HTR-8/SVneo (cell line): ENCODE data around the gene PIK3C2G.
"Not testable (repeated sequence)": the region's sequence is repeated elsewhere in the genome, so short reads cannot be mapped to it uniquely, and the experiment has no call there.

Experiments
- DNase-seq: peaks from one replicate; pipeline ENCODE4 v3.0.0; 2011; ENCODE audit warnings: low spot score, mixed read lengths; ENCODE audit not compliant: insufficient read length
- FAIRE-seq: peaks from 2 replicates; lab custom pipeline; 2011; peaks lifted over from hg19 to GRCh38; lab: Jason Lieb, UNC

Gene PIK3C2G

DNA sequence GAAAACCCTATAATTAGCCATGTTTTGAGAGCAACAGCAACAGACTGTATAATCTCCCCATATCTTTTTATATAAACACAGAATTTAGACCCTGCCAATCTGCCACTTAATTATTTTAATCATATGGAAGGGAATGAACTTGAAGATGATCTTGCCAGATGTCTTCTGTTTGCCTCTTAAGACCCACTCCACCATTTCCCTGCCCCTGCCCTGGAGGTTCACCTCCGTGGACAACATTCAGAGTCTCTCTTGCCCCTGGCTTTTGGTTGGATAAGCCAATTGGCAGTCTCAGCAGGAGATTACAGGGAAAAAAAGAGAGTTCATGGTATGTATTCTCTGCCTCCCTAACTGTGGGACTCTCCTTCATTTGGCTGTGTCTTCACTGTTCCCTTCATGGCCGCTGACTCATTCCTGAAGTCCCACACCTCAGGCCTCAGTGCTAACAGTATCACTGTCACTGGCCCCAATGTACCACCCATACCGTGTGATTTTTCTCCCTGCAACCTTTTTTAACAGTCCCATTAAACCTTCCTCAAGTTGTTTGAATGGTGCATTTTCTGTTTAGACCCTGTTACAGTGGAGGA is 184.8 kb downstream of the PIK3C2G start:
- FAIRE-seq = no peak
- DNase-seq = no peak

DNA sequence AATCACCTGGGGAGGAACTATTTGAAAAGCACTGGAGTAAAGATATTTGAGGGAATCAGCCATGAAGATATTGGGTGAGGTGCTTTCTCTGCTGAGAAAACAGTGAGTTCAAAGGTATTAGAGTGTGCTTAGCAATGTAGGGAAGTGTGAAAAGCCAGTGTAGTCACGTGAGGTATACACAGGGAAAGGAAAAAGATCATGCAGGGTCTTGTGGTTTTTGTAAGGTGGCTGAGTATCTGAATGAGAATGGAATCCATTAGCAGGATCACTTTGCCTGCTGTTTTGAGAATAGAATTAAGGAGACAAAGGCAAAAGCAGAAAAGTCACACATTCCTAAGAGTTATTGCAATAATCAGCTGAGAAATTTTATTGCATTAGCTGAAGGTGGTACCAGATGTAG is 193.0 kb downstream of the PIK3C2G start:
- FAIRE-seq = no peak
- DNase-seq = no peak

DNA sequence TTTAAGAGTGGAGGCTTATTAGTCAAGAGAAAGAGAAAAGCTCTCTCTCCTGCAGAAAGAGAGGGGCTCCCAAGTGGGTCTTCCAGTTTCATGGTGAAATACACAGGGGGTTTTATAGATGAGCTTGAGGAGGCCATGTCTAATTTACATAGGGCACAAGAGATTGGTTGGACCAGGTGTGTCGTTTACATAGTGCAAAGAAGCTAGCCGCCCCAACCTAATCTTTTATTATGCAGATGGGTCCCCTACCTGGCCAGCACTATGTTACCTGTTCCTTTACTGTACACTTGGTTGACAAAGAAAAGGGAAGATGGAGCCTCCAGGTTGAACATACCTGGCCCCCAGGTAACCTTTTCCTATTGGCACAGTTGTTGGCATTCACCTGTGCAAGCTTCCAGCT is 195.0 kb downstream of the PIK3C2G start:
- DNase-seq (no peak), FAIRE-seq (no peak)

DNA sequence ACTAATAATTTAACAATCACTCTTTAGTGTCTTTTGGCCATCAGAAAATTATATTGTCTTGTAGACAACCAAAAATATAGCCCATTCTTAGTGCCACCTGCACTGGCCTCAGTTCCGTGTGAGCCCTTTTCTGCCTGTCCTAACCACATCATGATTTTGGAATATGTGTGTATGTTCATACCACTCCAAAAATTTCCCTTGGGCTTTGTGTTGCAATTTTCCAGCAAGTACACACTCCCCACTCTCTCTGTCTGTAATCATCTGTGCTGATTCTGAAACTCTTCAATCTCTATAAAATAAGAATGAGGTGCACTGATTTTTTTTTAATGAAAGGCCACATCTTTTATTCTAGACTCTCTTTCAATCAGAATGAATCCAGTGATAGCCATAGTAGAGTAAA is 196.0 kb downstream of the PIK3C2G start:
- DNase-seq = no peak
- no peak for FAIRE-seq

DNA sequence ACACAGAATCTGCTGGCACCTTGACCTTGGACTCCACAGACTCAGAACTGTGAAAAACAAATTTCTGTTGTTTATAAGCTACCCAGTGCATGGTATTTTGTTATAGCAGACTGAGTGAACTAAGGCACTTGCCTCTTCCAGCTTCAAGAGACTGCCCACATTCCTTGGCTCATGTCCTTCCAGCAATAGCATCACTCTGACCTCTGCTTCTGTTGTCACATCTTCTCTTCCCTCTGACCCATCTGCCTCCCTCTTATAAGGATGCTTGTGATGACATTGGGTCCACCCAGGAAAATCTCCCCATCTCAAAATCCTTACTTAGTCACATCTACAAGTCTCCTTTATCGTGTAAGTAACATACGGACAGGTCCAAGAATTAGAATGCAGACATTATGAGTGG is 200.4 kb downstream of the PIK3C2G start:
- DNase-seq (no peak), FAIRE-seq (no peak)

DNA sequence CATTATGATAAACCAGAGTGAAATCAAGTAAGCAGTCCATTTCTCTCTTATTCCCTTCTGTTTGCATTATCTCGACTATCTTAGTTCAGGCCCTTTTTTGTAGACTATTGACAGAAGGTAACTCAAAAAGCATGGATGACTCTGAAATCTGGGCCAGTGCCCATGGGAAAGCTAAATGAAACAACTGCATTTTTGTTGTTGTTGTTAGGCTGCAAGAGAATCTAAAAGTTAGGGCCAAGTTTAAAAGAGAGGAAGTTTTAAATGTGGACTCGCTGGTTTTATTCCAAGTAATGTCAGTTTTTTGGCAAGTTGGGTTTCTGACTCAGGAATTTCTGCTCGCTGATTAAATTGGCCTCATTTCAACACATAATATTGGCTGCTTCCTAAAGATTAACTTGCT is 201.1 kb downstream of the PIK3C2G start:
- DNase-seq (no peak), FAIRE-seq (no peak)

DNA sequence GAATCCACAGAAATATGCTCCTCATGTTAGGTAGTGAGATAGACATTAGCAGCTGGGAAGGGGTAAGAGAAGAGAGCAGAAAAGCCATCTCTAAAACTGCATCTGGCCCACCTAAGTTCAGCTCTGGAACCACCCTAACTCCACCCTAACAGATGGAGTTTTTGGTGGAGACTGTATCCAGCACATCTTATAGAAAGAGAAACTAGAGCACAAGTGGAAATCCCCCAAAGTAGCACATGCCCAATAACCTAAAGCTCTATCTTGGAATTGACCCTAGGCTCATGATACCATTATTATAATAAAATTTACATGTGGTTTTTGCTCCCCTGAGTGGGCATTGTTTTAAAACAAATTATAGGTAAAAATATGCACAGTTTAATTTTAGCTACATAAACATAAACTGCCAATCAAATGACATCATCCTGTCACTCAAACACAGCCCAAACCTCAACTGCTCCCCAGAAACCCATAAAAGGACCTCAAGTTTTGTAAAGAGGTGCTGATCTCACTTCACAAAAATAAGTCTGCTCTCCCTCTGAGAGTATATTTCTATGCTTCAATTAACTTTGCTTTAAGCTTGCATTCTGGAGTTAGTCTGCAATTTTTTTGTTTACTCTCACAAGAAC is 206.4 kb downstream of the PIK3C2G start:
- FAIRE-seq (no peak), DNase-seq (no peak)

DNA sequence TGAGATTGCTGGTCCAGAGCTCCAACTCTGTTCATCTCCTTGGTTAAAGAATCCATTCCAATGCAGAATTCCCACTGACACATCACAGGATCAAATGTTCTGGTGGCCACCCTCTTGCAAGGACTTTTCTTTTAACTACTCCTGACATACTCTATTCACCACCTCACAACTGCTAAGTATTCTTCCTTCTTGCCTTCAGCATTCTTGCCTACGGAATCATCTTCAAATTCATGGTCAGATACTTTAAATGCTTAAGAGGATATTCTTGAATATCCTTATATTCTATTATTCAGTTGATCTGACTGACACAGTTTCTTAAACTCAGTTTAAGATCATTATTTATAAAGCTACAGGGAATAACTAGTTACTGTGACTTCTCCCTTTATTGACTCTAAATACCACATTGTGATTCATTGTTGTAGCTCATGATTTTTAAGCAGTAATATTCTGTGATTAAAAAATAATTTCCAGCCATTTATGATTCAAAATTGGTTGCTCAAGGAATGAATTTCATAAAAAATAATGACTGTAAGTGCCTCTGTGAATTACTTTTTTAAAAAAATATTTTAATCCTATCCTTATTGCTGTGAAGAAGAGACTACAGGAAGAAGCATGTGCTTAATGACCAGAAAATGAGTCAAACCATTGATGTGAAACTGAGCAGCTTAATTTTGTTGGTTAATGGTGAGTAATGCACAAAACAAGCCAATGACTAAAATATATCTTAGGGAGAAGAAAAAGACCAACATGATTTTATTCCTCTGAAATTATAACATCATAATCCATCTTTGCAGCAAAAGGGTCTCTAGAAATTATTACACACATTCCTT is 207.1 kb downstream of the PIK3C2G start:
- no peak for DNase-seq

DNA sequence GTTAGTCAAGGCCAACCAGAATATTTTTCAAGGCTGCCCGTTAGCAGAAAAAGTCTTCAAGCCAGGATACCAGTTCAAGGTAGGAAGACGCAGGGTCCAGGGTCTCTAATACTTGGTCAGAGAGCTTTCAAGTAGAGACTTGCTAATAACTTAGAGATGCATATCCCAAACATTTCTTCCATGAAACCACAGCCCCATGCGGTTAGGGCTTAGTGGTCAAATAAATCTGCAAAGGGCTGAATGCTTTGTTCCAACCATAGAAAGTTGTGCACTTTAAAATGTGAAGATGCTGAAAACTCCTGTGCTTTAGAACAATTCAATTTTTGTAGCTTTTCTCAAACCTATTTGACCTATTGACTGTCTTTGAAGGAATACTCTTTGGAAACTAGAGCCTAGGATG is 208.9 kb downstream of the PIK3C2G start:
- DNase-seq = no peak
- FAIRE-seq = no peak

More for the DNA sequence above, 207.1 kb downstream of the PIK3C2G start:
- no peak for FAIRE-seq

DNA sequence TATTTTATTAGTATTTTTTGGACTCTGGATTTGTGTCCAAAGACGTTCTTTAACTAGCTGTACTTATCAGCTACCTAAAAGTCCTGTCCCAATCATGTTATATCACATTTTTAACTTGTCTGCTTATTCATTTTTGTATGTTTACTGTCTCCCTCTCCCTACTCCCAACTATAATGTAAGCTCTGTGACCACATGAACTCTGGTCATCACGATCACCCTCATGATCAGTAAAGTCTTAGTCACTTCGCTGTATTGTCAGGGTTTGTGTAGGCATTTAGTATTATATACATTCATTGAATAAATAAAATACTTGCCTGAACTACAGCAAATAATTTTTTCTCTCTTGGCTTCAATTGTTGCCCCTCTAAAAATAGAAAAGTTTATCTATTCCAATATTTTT is 211.0 kb downstream of the PIK3C2G start:
- DNase-seq (no peak), FAIRE-seq (no peak)

DNA sequence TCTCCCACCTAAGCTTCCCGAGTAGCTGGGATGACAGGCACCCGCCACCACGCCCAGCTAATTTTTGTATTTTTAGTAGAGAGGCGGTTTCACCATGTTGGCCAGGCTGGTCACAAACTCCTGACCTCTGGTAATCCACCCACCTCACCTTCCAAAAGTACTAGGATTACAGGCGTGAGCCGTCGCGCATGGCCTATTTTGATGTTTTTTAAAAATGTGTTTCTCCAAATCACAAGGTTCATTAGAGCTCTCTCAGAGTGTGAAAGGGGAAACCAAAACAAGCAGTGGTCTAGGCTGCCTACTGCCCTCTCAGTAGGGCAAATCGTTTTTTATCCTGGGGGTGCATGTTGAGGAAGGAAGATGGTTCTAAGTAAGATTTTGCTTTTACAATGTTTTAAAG is 211.5 kb downstream of the PIK3C2G start:
- FAIRE-seq (no peak), DNase-seq (no peak)

DNA sequence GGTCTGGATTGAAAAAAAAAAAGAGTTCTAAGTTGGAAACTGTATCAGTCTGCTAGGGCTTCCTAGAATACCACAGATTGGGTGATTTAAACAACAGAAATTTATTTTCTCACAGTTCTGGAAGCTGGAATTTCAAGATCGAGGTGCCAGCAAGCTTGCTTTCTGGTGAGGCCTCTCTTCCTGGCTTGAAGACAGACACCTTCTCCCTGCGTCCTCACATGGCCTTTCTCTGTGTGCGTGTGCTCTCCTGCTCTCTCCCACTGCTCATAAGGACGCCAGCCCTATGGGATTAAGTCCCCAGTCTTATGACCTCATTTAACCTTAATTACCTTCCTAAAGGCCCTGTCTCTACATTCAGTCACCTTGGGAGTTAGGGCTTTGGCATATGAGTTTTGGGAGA is 215.5 kb downstream of the PIK3C2G start:
- no peak for DNase-seq
- FAIRE-seq = no peak

DNA sequence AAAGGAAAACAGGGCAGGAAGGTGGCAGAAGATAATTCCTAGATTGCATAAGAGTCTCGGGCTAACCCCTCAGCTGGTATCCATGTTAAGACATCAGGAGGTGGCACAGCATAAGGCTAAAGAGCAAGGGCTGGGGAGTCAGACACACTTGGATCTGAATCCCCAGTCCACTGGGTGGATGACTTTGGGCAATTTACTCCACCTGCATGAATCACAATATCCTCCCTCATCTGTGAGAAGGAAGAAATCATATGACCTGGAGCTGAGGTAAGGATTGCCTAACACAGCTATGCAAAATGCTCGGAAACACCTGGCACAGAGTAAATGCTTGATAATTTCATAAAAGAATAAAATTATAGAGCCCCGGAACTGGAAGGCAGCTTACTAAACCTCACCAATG is 217.9 kb downstream of the PIK3C2G start:
- DNase-seq (no peak), FAIRE-seq (no peak)

DNA sequence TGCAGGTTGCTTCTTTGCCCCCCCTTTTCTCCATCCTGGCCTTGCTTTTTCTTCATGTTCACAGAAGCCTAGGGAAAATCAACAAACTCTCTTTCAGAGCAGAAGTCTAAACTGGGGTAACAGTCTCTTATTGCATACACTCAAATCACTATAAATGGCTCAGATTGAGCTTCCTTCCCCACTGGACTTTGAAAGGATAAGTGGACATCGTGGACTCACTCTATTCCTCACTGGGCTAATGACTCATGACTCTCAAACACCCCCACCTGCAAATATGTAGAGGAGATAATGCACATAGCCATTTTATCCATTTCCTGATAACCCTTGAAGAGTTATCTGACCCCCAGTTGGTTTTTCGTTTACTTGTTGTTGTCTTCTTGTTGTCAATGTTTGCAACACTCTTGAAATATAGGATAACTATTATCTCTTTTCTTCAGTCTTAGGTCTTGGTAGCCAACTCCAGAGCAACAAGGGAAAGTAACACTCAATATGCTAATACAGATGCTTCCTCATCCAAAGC is 221.3 kb downstream of the PIK3C2G start:
- no peak for FAIRE-seq

DNA sequence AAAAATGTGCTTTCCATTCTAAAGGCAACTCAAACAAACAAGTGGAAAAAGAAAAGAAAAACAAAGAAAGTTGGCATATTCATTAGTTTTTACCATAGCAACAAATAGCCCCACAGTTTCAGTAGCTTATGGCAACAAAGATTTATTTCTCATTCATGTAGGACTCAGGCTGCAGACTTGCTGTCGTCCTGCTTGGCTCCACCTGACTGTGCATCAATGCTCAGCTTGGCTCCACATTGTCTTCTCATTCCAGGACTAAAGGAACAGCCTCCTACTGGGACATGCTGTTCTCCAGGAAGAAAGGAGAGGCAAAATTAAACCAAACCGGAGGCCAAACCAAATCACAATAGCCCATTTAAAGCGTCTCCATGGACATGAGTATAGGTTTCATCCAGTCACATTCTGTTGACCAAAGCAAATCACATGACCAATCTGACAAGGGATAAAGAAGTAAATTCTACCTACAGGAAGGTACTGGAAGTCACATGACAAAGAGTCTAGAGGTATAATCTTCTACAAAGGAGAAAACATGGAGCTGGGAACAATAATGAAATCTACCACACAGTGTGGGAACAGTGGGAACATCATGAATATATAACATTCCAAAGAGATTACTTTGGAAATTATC is 222.5 kb downstream of the PIK3C2G start:
- FAIRE-seq = no peak
- no peak for DNase-seq

More for the DNA sequence above, 221.3 kb downstream of the PIK3C2G start:
- DNase-seq = no peak

DNA sequence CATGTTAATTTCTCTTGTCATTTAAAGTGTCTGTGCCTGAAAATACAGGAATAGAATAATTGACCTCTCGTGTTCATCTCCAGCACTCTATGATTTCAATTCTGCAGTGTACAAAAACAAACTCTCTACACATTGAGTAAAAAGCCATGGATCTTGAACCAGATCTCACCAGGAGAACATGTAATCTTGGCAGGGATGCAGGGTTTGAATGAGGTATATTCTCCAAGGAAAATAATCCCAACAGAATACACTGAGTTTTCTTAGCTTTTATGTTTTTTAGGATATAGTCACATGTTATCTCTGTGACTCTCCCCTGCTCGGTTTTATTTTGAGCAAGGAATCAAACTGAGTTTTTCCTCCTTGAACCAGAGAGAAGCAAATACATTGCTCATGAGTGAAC is 224.7 kb downstream of the PIK3C2G start:
- FAIRE-seq (no peak), DNase-seq (no peak)

DNA sequence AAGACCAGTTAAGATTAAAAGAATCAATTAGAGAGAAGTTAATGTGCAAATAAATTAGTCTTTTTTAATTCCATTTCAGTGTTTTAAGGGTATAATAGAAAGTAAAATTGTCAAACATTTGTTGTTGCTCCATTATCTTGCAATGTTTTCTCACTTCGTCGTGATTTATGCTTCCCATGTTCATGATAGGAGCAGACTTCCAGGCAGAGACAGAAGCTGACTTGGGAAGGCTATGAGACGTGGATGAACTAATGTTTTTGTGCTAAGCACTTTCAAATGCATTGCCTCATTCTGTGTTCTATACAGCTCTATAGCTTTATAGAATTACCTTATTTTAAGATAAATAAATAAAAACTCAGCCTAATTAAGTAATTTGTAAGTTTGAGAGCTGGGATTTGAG is 226.2 kb downstream of the PIK3C2G start:
- FAIRE-seq (no peak), DNase-seq (no peak)

DNA sequence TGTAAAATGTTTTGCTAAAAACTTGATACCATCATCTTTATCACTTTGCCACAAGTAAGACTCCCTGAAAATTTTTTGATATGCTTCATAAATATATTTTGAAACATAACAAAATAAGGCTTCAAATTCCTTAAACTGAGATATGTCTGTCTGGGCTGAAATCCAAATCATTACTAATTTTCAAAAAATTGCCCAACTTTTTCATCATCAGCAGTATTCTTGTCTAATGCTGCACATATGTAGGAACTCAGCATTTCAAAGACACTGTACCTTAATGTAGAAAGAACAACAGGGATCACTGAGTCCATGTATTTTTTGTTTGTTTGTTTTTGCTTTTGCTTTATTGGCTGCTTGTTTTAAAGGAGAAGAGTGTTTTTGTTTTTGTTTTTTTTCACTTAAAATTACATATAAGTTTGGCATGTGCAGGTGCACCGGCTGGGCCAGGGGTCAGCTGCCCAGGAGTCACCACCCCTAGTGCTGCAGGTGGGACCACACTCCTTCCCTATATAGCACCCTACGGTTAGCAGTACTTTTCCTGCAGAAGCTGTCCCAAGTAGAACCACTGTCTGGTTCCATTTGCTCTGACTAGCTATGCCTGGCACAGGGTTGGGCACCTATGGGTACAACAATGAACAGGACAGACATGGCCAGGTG is 231.2 kb downstream of the PIK3C2G start:
- DNase-seq (no peak), FAIRE-seq (no peak)

DNA sequence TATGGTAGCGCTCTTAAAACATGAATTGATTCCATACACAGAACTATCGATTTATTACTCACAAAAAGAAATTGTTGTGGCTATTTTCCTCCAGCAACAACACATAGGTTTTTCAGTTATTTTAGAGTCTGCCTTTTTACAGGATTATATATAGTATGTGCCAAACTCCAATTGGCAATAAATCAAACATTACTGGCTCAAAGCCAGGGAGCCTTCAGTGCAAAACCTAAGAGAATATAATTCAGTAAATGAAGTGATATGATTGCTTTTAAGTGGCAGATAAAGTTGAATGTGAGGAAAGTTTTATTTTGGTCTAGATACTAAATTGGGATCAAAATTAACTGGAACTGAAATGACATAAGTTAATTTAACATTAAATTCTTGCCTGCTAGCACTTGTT is 234.8 kb downstream of the PIK3C2G start:
- FAIRE-seq (no peak), DNase-seq (no peak)

DNA sequence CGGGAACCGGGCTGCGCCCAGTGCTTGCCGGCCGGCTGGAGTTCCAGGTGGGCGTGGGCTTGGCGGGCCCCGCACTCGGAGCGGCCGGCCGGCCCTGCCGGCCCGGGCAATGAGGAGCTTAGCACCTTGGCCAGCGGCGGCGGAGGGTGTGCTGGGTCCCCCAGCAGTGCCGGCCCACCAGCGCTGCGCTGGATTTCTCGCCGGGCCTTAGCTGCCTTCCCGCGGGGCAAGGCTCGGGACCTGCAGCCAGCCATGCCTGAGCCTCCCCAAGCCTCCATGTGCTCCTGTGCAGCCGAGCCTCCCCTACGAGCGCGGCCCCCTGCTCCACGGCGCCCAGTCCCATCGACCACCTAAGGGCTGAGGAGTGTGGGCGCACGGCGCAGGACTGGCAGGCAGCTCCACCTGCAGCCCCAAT is 238.8 kb downstream of the PIK3C2G start:
- FAIRE-seq, DNase-seq: not testable (repeated sequence)
